DND-41 (cell line): ENCODE measurements around the gene NFIB.

Source experiments
- ATAC-seq: fragments of 200-7000 bp; cut with Tn5 transposase; 3 replicates; pipeline ENCODE4 v1.9.1; 2021; ENCODE audit warnings: low read depth; ENCODE audit not compliant: insufficient read depth
- DNase-seq: peaks from one replicate; pipeline ENCODE4 v3.0.0-alpha.2; 2020
- H2AFZ ChIP-seq: 2 replicates; pipeline ENCODE4 v1.6.0; 2012; ENCODE audit warnings: low read depth, low read length
- H3K27ac ChIP-seq: 2 replicates; pipeline ENCODE4 v1.5.1; 2012; ENCODE audit warnings: low read length, inconsistent platforms
- H3K27me3 ChIP-seq: fragments of 200-600 bp; sonication (generic); 2 replicates; pipeline ENCODE4 v1.6.0; 2012; ENCODE audit warnings: low read length, mild to moderate bottlenecking, inconsistent platforms; ENCODE audit not compliant: insufficient read depth, poor library complexity
- H3K36me3 ChIP-seq: 2 replicates; pipeline ENCODE4 v1.5.1; 2012; ENCODE audit warnings: low read length, inconsistent platforms; ENCODE audit not compliant: insufficient read depth
- H3K4me1 ChIP-seq: 2 replicates; pipeline ENCODE4 v1.5.1; 2012; ENCODE audit warnings: mild to moderate bottlenecking, low read length; ENCODE audit not compliant: insufficient read depth
- H3K4me2 ChIP-seq: 2 replicates; pipeline ENCODE4 v1.6.0; 2012; ENCODE audit warnings: mild to moderate bottlenecking, moderate library complexity, low read length, inconsistent platforms; ENCODE audit not compliant: insufficient read depth
- H3K4me3 ChIP-seq, 2 experiments: fragments of 200-600 bp in 1 of 2; shearing (Covaris generic) in 1 of 2; 2 replicates each; pipeline ENCODE4 v1.5.1; 2012 to 2016; ENCODE audit warnings: inconsistent platforms in 2 of 2, low read length in 2 of 2, mild to moderate bottlenecking in 2 of 2, low read depth in 1 of 2, moderate library complexity in 1 of 2
- H3K79me2 ChIP-seq: 2 replicates; pipeline ENCODE4 v1.6.0; 2012; ENCODE audit warnings: low read length, inconsistent platforms; ENCODE audit not compliant: insufficient read depth
- H3K9ac ChIP-seq: 2 replicates; pipeline ENCODE4 v1.6.0; 2012; ENCODE audit warnings: low read depth, mild to moderate bottlenecking, inconsistent platforms, low read length, moderate library complexity
- H3K9me3 ChIP-seq: 2 replicates; pipeline ENCODE4 v1.5.1; 2012; ENCODE audit warnings: low read length, moderate library complexity, mild to moderate bottlenecking, inconsistent platforms; ENCODE audit not compliant: insufficient read depth, severe bottlenecking
- H4K20me1 ChIP-seq: 2 replicates; pipeline ENCODE4 v1.6.0; 2012; ENCODE audit warnings: low read length; ENCODE audit not compliant: insufficient read depth
- CTCF ChIP-seq: IDR thresholded peaks from 2 replicates; pipeline ENCODE4 v1.5.1; 2012; ENCODE audit warnings: borderline replicate concordance, low read length, moderate library complexity, mild to moderate bottlenecking; ENCODE audit not compliant: poor library complexity, severe bottlenecking; ENCODE audit errors: extremely low read depth
- EZH2 ChIP-seq: IDR thresholded peaks from 3 replicates; pipeline ENCODE4 v1.6.1; 2012; ENCODE audit warnings: borderline replicate concordance, low read depth, mild to moderate bottlenecking, moderate library complexity, low read length, inconsistent platforms; ENCODE audit not compliant: severe bottlenecking

NFIB gene

DNA sequence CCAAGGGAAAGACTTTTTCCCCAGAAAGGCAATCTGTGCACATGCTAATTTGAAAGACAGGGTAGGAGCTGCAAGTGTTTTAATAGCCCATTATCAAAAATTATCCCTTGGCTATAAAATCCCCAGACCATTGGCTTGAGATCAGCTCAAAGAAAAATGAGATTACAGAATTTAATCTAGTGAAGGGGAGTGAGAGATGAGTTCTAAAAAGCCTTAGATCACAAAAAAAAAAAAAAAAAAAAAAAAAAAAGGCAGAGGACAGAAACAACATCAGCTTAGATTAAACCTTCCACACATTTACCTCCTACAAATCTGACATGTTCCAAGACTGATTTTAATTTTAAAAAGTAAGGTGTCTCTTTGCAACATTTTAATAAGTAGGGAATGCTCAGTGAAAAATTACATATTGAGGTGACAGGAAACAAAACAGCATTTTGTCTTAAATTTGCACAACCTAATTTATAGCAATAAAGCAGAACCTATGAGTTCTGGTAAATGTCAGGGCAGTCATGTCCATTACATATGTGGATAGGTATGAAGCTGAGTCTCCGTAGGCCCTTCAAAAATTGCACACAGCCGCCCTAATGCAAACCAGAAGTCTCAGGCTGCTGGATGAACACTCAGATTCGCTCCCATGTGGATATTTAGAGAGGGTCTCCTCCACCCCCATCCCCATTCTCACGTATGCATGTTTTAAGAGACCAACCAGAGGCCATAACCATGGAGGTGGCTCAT is 43.4 kb downstream of the NFIB start:
- H3K27ac ChIP-seq = no peak overlapping the region
- no peaks in the 10 kb centered on the region for H3K36me3 ChIP-seq
- no peaks in the 10 kb centered on the region for H3K79me2 ChIP-seq
- H4K20me1 ChIP-seq = no peaks in the 10 kb centered on the region
- H3K9ac ChIP-seq = no peak overlapping the region
- no peak for DNase-seq
- H3K4me2 ChIP-seq = no peak overlapping the region
- H2AFZ ChIP-seq = no peak overlapping the region
- H3K27me3 ChIP-seq = no peaks in the 10 kb centered on the region
- H3K4me1 ChIP-seq = no peaks in the 10 kb centered on the region
- TF ChIP-seq EZH2 = no peak
- TF ChIP-seq CTCF = no peak
- H3K9me3 ChIP-seq = no peaks in the 10 kb centered on the region
- ATAC-seq = no peak
- no peak overlapping the region for H3K4me3 ChIP-seq

DNA sequence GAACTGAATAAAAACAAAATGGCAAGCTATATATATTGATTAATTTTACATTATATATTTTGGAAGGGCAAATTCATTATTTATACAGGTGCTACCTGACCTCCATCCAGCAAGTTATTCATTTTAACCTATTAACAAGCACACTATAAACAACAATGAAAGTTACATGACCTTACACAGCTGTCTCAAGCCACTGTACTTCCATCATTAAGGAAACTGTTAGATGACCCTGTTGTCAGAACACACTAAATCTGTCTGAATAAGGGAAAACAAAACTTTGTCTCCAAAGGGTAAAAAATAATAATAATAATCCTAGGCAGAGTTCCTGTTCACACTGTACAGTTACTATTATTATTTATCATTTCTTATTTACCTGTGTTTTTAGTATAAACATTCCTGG is 44.0 kb downstream of the NFIB start:
- no peaks in the 10 kb centered on the region for H3K36me3 ChIP-seq
- no peaks in the 10 kb centered on the region for H3K79me2 ChIP-seq
- H2AFZ ChIP-seq = no peak overlapping the region
- H3K9ac ChIP-seq = no peak overlapping the region
- H3K27me3 ChIP-seq = no peaks in the 10 kb centered on the region
- H3K4me1 ChIP-seq = no peaks in the 10 kb centered on the region
- TF ChIP-seq EZH2 = no peak
- TF ChIP-seq CTCF = no peak
- H3K4me3 ChIP-seq = no peak overlapping the region
- no peaks in the 10 kb centered on the region for H4K20me1 ChIP-seq
- DNase-seq = no peak
- H3K9me3 ChIP-seq = no peaks in the 10 kb centered on the region
- no peak overlapping the region for H3K4me2 ChIP-seq
- ATAC-seq = no peak
- H3K27ac ChIP-seq = no peak overlapping the region

DNA sequence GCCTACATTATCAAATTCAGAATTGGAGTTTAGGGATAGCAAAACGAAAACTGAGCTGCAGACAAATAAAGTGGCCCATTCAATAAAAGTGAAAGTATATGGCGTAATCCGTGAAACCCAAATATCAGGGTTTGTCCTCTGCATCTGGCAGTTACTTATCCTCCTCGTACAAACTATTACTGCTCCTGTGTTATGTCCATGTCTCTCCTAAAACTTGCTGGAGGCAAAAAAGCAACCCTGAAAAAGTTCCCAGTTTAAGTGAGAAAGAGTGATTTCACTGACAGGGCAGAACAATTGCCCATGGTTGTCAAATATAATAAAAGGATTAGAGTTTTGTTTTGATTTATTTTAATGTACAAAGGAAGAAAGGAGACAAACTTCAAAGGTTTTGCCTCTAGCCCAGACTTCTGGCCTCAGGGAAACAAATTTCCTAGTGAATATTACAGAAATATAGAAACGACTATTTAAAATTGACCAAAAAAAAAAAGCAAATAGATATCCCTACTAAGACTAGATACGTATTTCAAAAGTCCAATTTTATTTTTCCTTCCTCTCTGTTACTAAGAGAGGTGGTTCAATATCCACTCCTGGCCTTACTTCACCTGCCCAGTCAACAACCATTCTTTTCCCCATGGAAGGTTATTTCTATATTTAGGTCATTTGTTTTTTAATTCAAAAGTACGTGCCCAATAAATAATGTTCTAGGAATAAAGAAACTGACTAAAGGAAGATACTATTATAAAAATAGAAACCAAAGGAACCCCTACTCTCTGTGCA is 50.0 kb downstream of the NFIB start:
- DNase-seq (no peak), ATAC-seq (no peak)
- no peak for TF ChIP-seq CTCF
- no peak for TF ChIP-seq EZH2
- Histone ChIP-seq H3K36me3 (no peaks in the 10 kb centered on the region), H3K4me1 (no peaks in the 10 kb centered on the region), H3K4me2 (no peak overlapping the region), H3K27ac (no peak overlapping the region), H3K9ac (no peak overlapping the region), H3K27me3 (no peaks in the 10 kb centered on the region), H3K79me2 (no peaks in the 10 kb centered on the region), H2AFZ (no peak overlapping the region), H3K9me3 (no peaks in the 10 kb centered on the region), H4K20me1 (no peaks in the 10 kb centered on the region), H3K4me3 (no peak overlapping the region)
